C4-2B (cell line): ENCODE data around the gene ZNF41.

Experiments used
- ZFX ChIP-seq: fragments of 450-650 bp; IDR thresholded peaks from 2 replicates; pipeline ENCODE4 v1.6.1; 2017
- TF ChIP-seq, protein P1 (sequence below): fragments of 450-650 bp; conservative IDR thresholded peaks from 2 replicates; pipeline ENCODE4 v1.5.1; 2017; ENCODE audit warnings: mild to moderate bottlenecking

- TF ChIP-seq, protein P1, sequence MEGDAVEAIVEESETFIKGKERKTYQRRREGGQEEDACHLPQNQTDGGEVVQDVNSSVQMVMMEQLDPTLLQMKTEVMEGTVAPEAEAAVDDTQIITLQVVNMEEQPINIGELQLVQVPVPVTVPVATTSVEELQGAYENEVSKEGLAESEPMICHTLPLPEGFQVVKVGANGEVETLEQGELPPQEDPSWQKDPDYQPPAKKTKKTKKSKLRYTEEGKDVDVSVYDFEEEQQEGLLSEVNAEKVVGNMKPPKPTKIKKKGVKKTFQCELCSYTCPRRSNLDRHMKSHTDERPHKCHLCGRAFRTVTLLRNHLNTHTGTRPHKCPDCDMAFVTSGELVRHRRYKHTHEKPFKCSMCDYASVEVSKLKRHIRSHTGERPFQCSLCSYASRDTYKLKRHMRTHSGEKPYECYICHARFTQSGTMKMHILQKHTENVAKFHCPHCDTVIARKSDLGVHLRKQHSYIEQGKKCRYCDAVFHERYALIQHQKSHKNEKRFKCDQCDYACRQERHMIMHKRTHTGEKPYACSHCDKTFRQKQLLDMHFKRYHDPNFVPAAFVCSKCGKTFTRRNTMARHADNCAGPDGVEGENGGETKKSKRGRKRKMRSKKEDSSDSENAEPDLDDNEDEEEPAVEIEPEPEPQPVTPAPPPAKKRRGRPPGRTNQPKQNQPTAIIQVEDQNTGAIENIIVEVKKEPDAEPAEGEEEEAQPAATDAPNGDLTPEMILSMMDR = no peak
- TF ChIP-seq ZFX = no peak
These were observed 1.9 kb downstream of the ZNF41 start for GRCh38 chrX:47481160-47481559.
